ENCODE measurements around the gene C1QTNF12.

The C1QTNF12 gene

GRCh38 chr1:1260843-1261560 lies 14.5 kb upstream of the C1QTNF12 start:
- no peak overlapping the region for H2BK120ac ChIP-seq (ENCODE audit: low read depth, low read length)
- peak overlapping the region; percentile 85 for H4K8ac ChIP-seq (ENCODE audit: low read length)
- no peak overlapping the region for H2BK15ac ChIP-seq (ENCODE audit: low read depth, poor library complexity, severe bottlenecking)
- H2BK5ac ChIP-seq (ENCODE audit: low read depth, low read length, poor library complexity, severe bottlenecking) = peak overlapping the region; percentile 51
- no peak overlapping the region for H2AFZ ChIP-seq (ENCODE audit: low read depth, low read length)
- peak overlapping the region in 1 of 2 experiments; percentile 26 for H3K18ac ChIP-seq (ENCODE audit: low read depth in 1 of 2, low read length in 2 of 2)
- no peak for DNase-seq
- peak overlapping the region; percentile 21 for H2AK5ac ChIP-seq (ENCODE audit: low read length, severe bottlenecking)
- H3K36me3 ChIP-seq (ENCODE audit: control insufficient read depth in 1 of 2, insufficient read depth in 2 of 2, low read depth in 1 of 2, low read length in 2 of 2) = peaks cover 74% of the 10 kb centered on the region in 2 experiments
- H3K27ac ChIP-seq (ENCODE audit: low read length, poor library complexity, severe bottlenecking) = no peak overlapping the region
- no peak overlapping the region for H3K4me2 ChIP-seq (ENCODE audit: low read length, poor library complexity, severe bottlenecking)
- peaks cover 33% of the 10 kb centered on the region for H3K79me1 ChIP-seq (replicated peaks; ENCODE audit: low read length, poor library complexity, severe bottlenecking)
- H4K91ac ChIP-seq (ENCODE audit: low read length) = no peak overlapping the region
- H3K9me3 ChIP-seq (ENCODE audit: control insufficient read depth, low read length) = no peaks in the 10 kb centered on the region
- no peak overlapping the region for H3K23ac ChIP-seq (ENCODE audit: low read length in 2 of 2)
- peak overlapping the region in 1 of 2 experiments; percentile 51 for H2BK12ac ChIP-seq (ENCODE audit: low read length in 2 of 2)
- 80% methylated on average over 14 of the region's 16 CpGs for WGBS
- no peaks in the 10 kb centered on the region for H3K27me3 ChIP-seq (ENCODE audit: control insufficient read depth in 1 of 2, insufficient read depth in 1 of 2, low read length in 2 of 2)
- H3K4me3 ChIP-seq (ENCODE audit: insufficient read depth in 1 of 2, low read depth in 1 of 2, low read length in 2 of 2) = no peak overlapping the region
- peak overlapping the region in 1 of 2 experiments; percentile 31 for H3K4ac ChIP-seq (ENCODE audit: low read depth in 1 of 2, low read length in 2 of 2)
- peaks cover 40% of the 10 kb centered on the region for H3K4me1 ChIP-seq (ENCODE audit: control insufficient read depth, insufficient read depth, low read depth, low read length)
- peak overlapping the region in 1 of 2 experiments; percentile 7 for H3K14ac ChIP-seq (ENCODE audit: low read length in 2 of 2)
- no peak overlapping the region for H3K9ac ChIP-seq (ENCODE audit: low read length)

- no peak overlapping the region for H3K4me2 ChIP-seq (ENCODE audit: low read length, poor library complexity, severe bottlenecking)
- peak overlapping the region in 1 of 2 experiments; percentile 22 for H3K18ac ChIP-seq (ENCODE audit: low read depth in 1 of 2, low read length in 2 of 2)
- H3K23ac ChIP-seq (ENCODE audit: low read length in 2 of 2) = no peak overlapping the region
- peaks cover 35% of the 10 kb centered on the region for H3K4me1 ChIP-seq (ENCODE audit: control insufficient read depth, insufficient read depth, low read depth, low read length)
- H2BK120ac ChIP-seq (ENCODE audit: low read depth, low read length) = no peak overlapping the region
- peaks cover 36% of the 10 kb centered on the region for H3K79me1 ChIP-seq (replicated peaks; ENCODE audit: low read length, poor library complexity, severe bottlenecking)
- no peak overlapping the region for H2AFZ ChIP-seq (ENCODE audit: low read depth, low read length)
- no peak overlapping the region for H2BK15ac ChIP-seq (ENCODE audit: low read depth, poor library complexity, severe bottlenecking)
- H3K36me3 ChIP-seq (ENCODE audit: control insufficient read depth in 1 of 2, insufficient read depth in 2 of 2, low read depth in 1 of 2, low read length in 2 of 2) = peaks cover 75 to 76% of the 10 kb centered on the region in 2 experiments
- DNase-seq = no peak
- H4K8ac ChIP-seq (ENCODE audit: low read length) = no peak overlapping the region
- H3K14ac ChIP-seq (ENCODE audit: low read length in 2 of 2) = no peak overlapping the region
- no peak overlapping the region for H3K27ac ChIP-seq (ENCODE audit: low read length, poor library complexity, severe bottlenecking)
- peak overlapping the region; percentile 28 for H4K91ac ChIP-seq (ENCODE audit: low read length)
- H3K4me3 ChIP-seq (ENCODE audit: insufficient read depth in 1 of 2, low read depth in 1 of 2, low read length in 2 of 2) = no peak overlapping the region
- WGBS = 91% methylated on average over 26 of the region's 26 CpGs
- H2BK5ac ChIP-seq (ENCODE audit: low read depth, low read length, poor library complexity, severe bottlenecking) = no peak overlapping the region
- no peak overlapping the region for H2BK12ac ChIP-seq (ENCODE audit: low read length in 2 of 2)
- H2AK5ac ChIP-seq (ENCODE audit: low read length, severe bottlenecking) = no peak overlapping the region
- no peaks in the 10 kb centered on the region for H3K9me3 ChIP-seq (ENCODE audit: control insufficient read depth, low read length)
- no peaks in the 10 kb centered on the region for H3K27me3 ChIP-seq (ENCODE audit: control insufficient read depth in 1 of 2, insufficient read depth in 1 of 2, low read length in 2 of 2)
- H3K9ac ChIP-seq (ENCODE audit: low read length) = no peak overlapping the region
- no peak overlapping the region for H3K4ac ChIP-seq (ENCODE audit: low read depth in 1 of 2, low read length in 2 of 2)
These were observed 13.6 kb upstream of the C1QTNF12 start for GRCh38 chr1:1259951-1260600.

DNA sequence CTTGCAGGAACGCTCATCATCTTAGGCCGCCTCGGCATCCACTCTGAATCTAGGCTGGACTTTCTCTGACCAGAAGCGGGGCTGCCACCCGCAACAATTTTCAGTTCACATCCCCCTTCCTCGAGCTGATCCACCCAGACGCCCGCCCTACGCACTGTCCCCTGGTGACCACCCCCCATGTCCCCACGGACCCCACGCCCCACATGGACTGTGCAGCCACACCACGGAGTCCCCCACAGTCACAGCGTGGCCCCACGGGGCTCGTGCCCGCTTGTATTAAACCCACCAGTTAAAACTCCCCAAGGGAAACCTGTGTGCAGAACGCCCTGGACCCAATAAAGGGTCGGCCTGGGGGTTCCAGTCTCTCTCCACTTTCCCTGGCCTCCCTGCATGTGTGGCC lies 13.0 kb upstream of the C1QTNF12 start:
- Histone ChIP-seq H3K4me3 (ENCODE audit: insufficient read depth in 1 of 2, low read depth in 1 of 2, low read length in 2 of 2) (no peak overlapping the region), H2AFZ (ENCODE audit: low read depth, low read length) (no peak overlapping the region), H3K79me1 (replicated peaks; ENCODE audit: low read length, poor library complexity, severe bottlenecking) (peaks cover 39% of the 10 kb centered on the region), H3K36me3 (ENCODE audit: control insufficient read depth in 1 of 2, insufficient read depth in 2 of 2, low read depth in 1 of 2, low read length in 2 of 2) (peaks cover 75 to 82% of the 10 kb centered on the region in 2 experiments), H3K4ac (ENCODE audit: low read depth in 1 of 2, low read length in 2 of 2) (no peak overlapping the region), H2BK12ac (ENCODE audit: low read length in 2 of 2) (no peak overlapping the region), H3K14ac (ENCODE audit: low read length in 2 of 2) (no peak overlapping the region), H3K27ac (ENCODE audit: low read length, poor library complexity, severe bottlenecking) (no peak overlapping the region), H2BK5ac (ENCODE audit: low read depth, low read length, poor library complexity, severe bottlenecking) (no peak overlapping the region), H2AK5ac (ENCODE audit: low read length, severe bottlenecking) (no peak overlapping the region), H3K9ac (ENCODE audit: low read length) (no peak overlapping the region), H3K9me3 (ENCODE audit: control insufficient read depth, low read length) (no peaks in the 10 kb centered on the region), H3K4me1 (ENCODE audit: control insufficient read depth, insufficient read depth, low read depth, low read length) (peaks cover 32% of the 10 kb centered on the region), H3K23ac (ENCODE audit: low read length in 2 of 2) (no peak overlapping the region), H3K27me3 (ENCODE audit: control insufficient read depth in 1 of 2, insufficient read depth in 1 of 2, low read length in 2 of 2) (no peaks in the 10 kb centered on the region), H4K91ac (ENCODE audit: low read length) (no peak overlapping the region), H3K18ac (ENCODE audit: low read depth in 1 of 2, low read length in 2 of 2) (no peak overlapping the region), H4K8ac (ENCODE audit: low read length) (no peak overlapping the region), H2BK15ac (ENCODE audit: low read depth, poor library complexity, severe bottlenecking) (no peak overlapping the region), H2BK120ac (ENCODE audit: low read depth, low read length) (no peak overlapping the region), H3K4me2 (ENCODE audit: low read length, poor library complexity, severe bottlenecking) (no peak overlapping the region)
- 98% methylated on average over 18 of the region's 18 CpGs for WGBS
- DNase-seq = no peak

DNA sequence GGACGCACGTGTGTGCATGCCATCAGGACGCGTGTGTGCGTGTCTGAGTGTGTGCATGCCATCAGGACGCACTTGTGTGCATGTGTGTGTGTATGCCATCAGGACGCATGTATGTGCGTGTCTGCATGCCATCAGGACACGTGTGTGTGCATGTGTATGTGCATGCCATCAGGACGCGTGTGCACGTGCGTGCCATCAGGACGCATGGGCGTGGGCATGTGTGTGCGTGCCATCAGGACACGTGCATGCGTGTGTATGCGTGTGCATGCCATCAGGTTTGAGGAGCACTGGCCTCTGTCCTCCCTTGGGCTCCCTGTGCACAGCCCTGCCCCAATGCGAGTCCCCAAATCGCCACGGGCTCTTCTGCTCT lies 12.6 kb upstream of the C1QTNF12 start:
- Histone ChIP-seq H2BK120ac (ENCODE audit: low read depth, low read length) (no peak overlapping the region), H3K27ac (ENCODE audit: low read length, poor library complexity, severe bottlenecking) (no peak overlapping the region), H3K23ac (ENCODE audit: low read length in 2 of 2) (no peak overlapping the region), H3K36me3 (ENCODE audit: control insufficient read depth in 1 of 2, insufficient read depth in 2 of 2, low read depth in 1 of 2, low read length in 2 of 2) (peaks cover 74 to 83% of the 10 kb centered on the region in 2 experiments), H4K8ac (ENCODE audit: low read length) (no peak overlapping the region), H3K79me1 (replicated peaks; ENCODE audit: low read length, poor library complexity, severe bottlenecking) (peaks cover 40% of the 10 kb centered on the region), H3K18ac (ENCODE audit: low read depth in 1 of 2, low read length in 2 of 2) (no peak overlapping the region), H3K9me3 (ENCODE audit: control insufficient read depth, low read length) (no peaks in the 10 kb centered on the region), H3K4me2 (ENCODE audit: low read length, poor library complexity, severe bottlenecking) (no peak overlapping the region), H2BK5ac (ENCODE audit: low read depth, low read length, poor library complexity, severe bottlenecking) (no peak overlapping the region), H4K91ac (ENCODE audit: low read length) (peak overlapping the region; percentile 29), H2AFZ (ENCODE audit: low read depth, low read length) (no peak overlapping the region), H3K14ac (ENCODE audit: low read length in 2 of 2) (no peak overlapping the region), H3K4me3 (ENCODE audit: insufficient read depth in 1 of 2, low read depth in 1 of 2, low read length in 2 of 2) (peak overlapping the region in 1 of 2 experiments; percentile 5), H3K4me1 (ENCODE audit: control insufficient read depth, insufficient read depth, low read depth, low read length) (peaks cover 29% of the 10 kb centered on the region), H3K27me3 (ENCODE audit: control insufficient read depth in 1 of 2, insufficient read depth in 1 of 2, low read length in 2 of 2) (no peaks in the 10 kb centered on the region), H3K9ac (ENCODE audit: low read length) (no peak overlapping the region), H2BK12ac (ENCODE audit: low read length in 2 of 2) (no peak overlapping the region), H3K4ac (ENCODE audit: low read depth in 1 of 2, low read length in 2 of 2) (no peak overlapping the region), H2BK15ac (ENCODE audit: low read depth, poor library complexity, severe bottlenecking) (no peak overlapping the region), H2AK5ac (ENCODE audit: low read length, severe bottlenecking) (no peak overlapping the region)
- WGBS = 97% methylated on average over 22 of the region's 22 CpGs
- DNase-seq = no peak

Data from mesenchymal stem cell (in vitro differentiated cells and primary cell).